Activated CD8-positive, alpha-beta T cell treated with anti-CD3 and anti-CD28 coated beads, Interleukin-2, amount 10 ng/mL, durations not matched to agents 7 days and 5 days (primary cell): Measurements from ENCODE around the gene BIRC5. TPM values are rescaled to one million over a fixed set of nuclear protein-coding genes. Genes with fewer than 3 reads are reported as not detected.

ENCODE experiments used
- ATAC-seq: fragments of 150-1000 bp; cut with Tn5 transposase; one replicate; pipeline ENCODE4 v1.10.0; 2021; ENCODE audit warnings: moderate library complexity
- CTCF ChIA-PET: fragments of 350-600 bp; sonication (Branson Sonifier 250); formaldehyde crosslinking; loops from one replicate; lab custom pipeline; 2021; ENCODE audit warnings: antibody characterized with exemption; lab: Charles Lee
- POLR2A ChIA-PET: fragments of 350-600 bp; sonication (Branson Sonifier 250); formaldehyde crosslinking; loops from one replicate; lab custom pipeline; 2021; ENCODE audit warnings: antibody characterized with exemption; lab: Charles Lee
- DNase-seq: peaks from one replicate; pipeline ENCODE4 v3.0.0-alpha.2; 2020
- H3K27ac Mint-ChIP-seq: one replicate; pipeline ENCODE4 v1.8.0; 2021; ENCODE audit warnings: mild to moderate bottlenecking, mixed read lengths
- H3K27me3 Mint-ChIP-seq: one replicate; pipeline ENCODE4 v1.8.0; 2021; ENCODE audit warnings: low read depth, mixed read lengths
- H3K36me3 Mint-ChIP-seq: one replicate; pipeline ENCODE4 v1.8.0; 2021; ENCODE audit warnings: low read depth, mixed read lengths
- H3K4me1 Mint-ChIP-seq: one replicate; pipeline ENCODE4 v1.8.0; 2021; ENCODE audit warnings: low read depth, mixed read lengths
- H3K4me3 Mint-ChIP-seq: one replicate; pipeline ENCODE4 v1.8.0; 2021; ENCODE audit warnings: mild to moderate bottlenecking, mixed read lengths
- H3K9me3 Mint-ChIP-seq: one replicate; pipeline ENCODE4 v1.8.0; 2022; ENCODE audit warnings: mixed read lengths; ENCODE audit not compliant: insufficient read depth
- total RNA-seq, 2 experiments: library from RNA; stranded (reverse); gene quantifications; one replicate each; pipeline ENCODE4 v1.2.3, GENCODE V29; 2021

BIRC5 gene
- total RNA-seq, 2 experiments from 2014 or later = 108 to 114 TPM

- Mint-ChIP-seq H3K27me3 (peaks cover 16% of the 10 kb centered on the region), H3K27ac (no peak overlapping the region), H3K36me3 (no peaks in the 10 kb centered on the region), H3K4me3 (no peak overlapping the region), H3K4me1 (peaks cover 15% of the 10 kb centered on the region), H3K9me3 (no peaks in the 10 kb centered on the region)
- POLR2A ChIA-PET = no interaction called here
- DNase-seq = no peak
- ATAC-seq = no peak
- CTCF ChIA-PET = interaction anchor here (0.8 to 1.3 kb wide), 2 partner anchors 9 to 22 kb away, joined by 3 read pairs; no protein-coding TSS in a partner anchor
Observed at GRCh38 chr17:78271419-78272170, 57.5 kb downstream of the BIRC5 start.

- H3K4me1 Mint-ChIP-seq = peaks cover 15% of the 10 kb centered on the region
- POLR2A ChIA-PET = interaction anchor here (0.7 to 0.9 kb wide), 2 partner anchors 9 to 87 kb away, joined by 3 to 4 read pairs; partner anchors contain the start of gene SOCS3
- CTCF ChIA-PET = interaction anchor here (1.3 kb wide), 1 partner anchor 22 kb away, joined by 3 read pairs; no protein-coding TSS in a partner anchor
- H3K36me3 Mint-ChIP-seq = no peaks in the 10 kb centered on the region
- H3K27ac Mint-ChIP-seq = no peak overlapping the region
- peak; percentile 46 for ATAC-seq
- no peaks in the 10 kb centered on the region for H3K9me3 Mint-ChIP-seq
- peaks cover 16% of the 10 kb centered on the region for H3K27me3 Mint-ChIP-seq
- no peak overlapping the region for H3K4me3 Mint-ChIP-seq
- DNase-seq = peak; percentile 45
Observed at GRCh38 chr17:78272181-78272913, 58.3 kb downstream of the BIRC5 start.

- ChIA-PET POLR2A (interaction anchor here (0.7 to 0.9 kb wide), 2 partner anchors 10 to 87 kb away, joined by 3 to 4 read pairs; partner anchors contain the start of gene SOCS3), CTCF (no interaction called here)
- Mint-ChIP-seq H3K36me3 (no peaks in the 10 kb centered on the region), H3K27me3 (peaks cover 16% of the 10 kb centered on the region), H3K4me1 (peaks cover 15% of the 10 kb centered on the region), H3K4me3 (no peak overlapping the region), H3K27ac (no peak overlapping the region), H3K9me3 (no peaks in the 10 kb centered on the region)
- DNase-seq = no peak
- no peak for ATAC-seq
Observed at GRCh38 chr17:78272914-78273258, 58.8 kb downstream of the BIRC5 start.

- Mint-ChIP-seq H3K36me3 (no peaks in the 10 kb centered on the region), H3K27ac (no peak overlapping the region), H3K4me1 (peaks cover 15% of the 10 kb centered on the region), H3K9me3 (no peaks in the 10 kb centered on the region), H3K4me3 (no peak overlapping the region), H3K27me3 (peaks cover 16% of the 10 kb centered on the region)
- ATAC-seq (no peak), DNase-seq (no peak)
- ChIA-PET POLR2A (no interaction called here), CTCF (interaction anchor here (0.7 kb wide), 1 partner anchor 23 kb away, joined by 3 read pairs; no protein-coding TSS in a partner anchor)
Observed at GRCh38 chr17:78273813-78274212, 59.8 kb downstream of the BIRC5 start.

Other genes starting within 250 kb of the BIRC5 start
- gene TMC6, start 85.5 kb upstream of the BIRC5 start, total RNA-seq = 100 to 1,000 TPM; 407 to 476 TPM
- gene TMC8, start 83.5 kb upstream of the BIRC5 start, total RNA-seq = 100 to 1,000 TPM; 258 to 278 TPM
- gene C17orf99, start 67.9 kb upstream of the BIRC5 start, total RNA-seq = not detected
- gene SYNGR2, start 45.7 kb upstream of the BIRC5 start, total RNA-seq = 10 to 100 TPM; 41.1 to 44.3 TPM
- gene TK1, start 27.2 kb upstream of the BIRC5 start, total RNA-seq = 100 to 1,000 TPM; 139 to 142 TPM
- 10 to 100 TPM; 17.7 to 20.7 TPM for gene AFMID, start 26.9 kb upstream of the BIRC5 start, total RNA-seq
- gene TMEM235, start 17.4 kb downstream of the BIRC5 start, total RNA-seq = not detected
- gene SOCS3, start 145.8 kb downstream of the BIRC5 start, total RNA-seq = 1 to 10 TPM; 9.1 TPM
- gene PGS1, start 164.4 kb downstream of the BIRC5 start, total RNA-seq = 10 to 100 TPM; 46.5 to 51.0 TPM